GM12864 (cell line): ENCODE results near the gene TMEM59L.

Experiments used
- DNase-seq: peaks from one replicate; pipeline ENCODE4 v3.0.0-alpha.2; 2011; ENCODE audit warnings: low read depth
- H3K4me3 ChIP-seq: 2 replicates; pipeline ENCODE4 v1.5.1; 2011; ENCODE audit warnings: mild to moderate bottlenecking, low read depth, low read length, control low read depth
- TF ChIP-seq, protein P1 (sequence below): IDR thresholded peaks from 2 replicates; pipeline ENCODE4 v1.5.1; 2011; ENCODE audit warnings: low read depth, mild to moderate bottlenecking, moderate library complexity, low read length, control low read depth, inconsistent platforms; ENCODE audit errors: missing control alignments

Gene TMEM59L

DNA sequence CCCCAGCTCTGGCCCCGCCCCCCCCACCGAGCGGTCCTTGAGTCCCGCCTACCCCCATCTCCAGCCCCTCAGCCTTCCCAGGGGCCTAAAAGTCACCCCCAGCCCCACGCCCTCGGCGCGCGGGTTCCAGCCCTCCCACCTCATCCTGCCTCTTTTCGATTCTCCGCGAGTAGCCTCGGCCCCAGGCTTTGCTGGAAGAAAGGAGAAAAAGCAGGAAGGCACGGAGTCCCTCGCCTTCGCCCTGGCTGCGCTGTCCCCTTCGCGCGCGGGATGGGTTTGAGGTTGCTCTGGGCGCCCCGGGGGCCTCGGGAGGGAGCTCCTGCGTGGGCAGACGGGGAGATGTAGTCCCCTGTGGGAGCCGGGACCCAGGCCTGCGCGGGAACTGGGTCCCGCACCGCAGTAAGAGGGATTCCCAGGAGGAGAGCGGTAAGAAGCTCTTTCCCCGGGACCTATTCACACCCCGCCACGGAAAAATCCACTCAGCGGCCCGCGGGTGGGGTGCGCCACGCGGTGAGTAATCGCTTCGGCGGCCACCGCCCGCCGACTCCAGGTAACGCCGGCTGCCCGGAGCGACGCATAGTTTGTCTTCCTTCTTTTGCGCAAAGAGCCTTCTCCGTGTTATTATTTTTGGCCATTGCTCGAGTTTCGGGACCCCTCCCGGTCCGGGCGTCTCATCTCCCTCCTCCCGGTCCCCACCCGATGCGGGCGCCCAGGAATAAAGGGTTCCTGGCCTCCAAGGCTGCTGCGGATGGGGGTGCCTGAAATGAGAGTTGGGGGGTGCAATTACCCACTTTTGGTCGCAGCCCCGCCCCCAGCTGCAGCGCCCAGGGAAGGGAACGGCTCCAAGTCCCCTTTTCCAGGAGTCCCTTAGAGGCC lies 5.2 kb upstream of the TMEM59L start:
- no peak overlapping the region for H3K4me3 ChIP-seq
- TF ChIP-seq, protein P1, sequence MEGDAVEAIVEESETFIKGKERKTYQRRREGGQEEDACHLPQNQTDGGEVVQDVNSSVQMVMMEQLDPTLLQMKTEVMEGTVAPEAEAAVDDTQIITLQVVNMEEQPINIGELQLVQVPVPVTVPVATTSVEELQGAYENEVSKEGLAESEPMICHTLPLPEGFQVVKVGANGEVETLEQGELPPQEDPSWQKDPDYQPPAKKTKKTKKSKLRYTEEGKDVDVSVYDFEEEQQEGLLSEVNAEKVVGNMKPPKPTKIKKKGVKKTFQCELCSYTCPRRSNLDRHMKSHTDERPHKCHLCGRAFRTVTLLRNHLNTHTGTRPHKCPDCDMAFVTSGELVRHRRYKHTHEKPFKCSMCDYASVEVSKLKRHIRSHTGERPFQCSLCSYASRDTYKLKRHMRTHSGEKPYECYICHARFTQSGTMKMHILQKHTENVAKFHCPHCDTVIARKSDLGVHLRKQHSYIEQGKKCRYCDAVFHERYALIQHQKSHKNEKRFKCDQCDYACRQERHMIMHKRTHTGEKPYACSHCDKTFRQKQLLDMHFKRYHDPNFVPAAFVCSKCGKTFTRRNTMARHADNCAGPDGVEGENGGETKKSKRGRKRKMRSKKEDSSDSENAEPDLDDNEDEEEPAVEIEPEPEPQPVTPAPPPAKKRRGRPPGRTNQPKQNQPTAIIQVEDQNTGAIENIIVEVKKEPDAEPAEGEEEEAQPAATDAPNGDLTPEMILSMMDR: no peak
- DNase-seq: no peak

DNA sequence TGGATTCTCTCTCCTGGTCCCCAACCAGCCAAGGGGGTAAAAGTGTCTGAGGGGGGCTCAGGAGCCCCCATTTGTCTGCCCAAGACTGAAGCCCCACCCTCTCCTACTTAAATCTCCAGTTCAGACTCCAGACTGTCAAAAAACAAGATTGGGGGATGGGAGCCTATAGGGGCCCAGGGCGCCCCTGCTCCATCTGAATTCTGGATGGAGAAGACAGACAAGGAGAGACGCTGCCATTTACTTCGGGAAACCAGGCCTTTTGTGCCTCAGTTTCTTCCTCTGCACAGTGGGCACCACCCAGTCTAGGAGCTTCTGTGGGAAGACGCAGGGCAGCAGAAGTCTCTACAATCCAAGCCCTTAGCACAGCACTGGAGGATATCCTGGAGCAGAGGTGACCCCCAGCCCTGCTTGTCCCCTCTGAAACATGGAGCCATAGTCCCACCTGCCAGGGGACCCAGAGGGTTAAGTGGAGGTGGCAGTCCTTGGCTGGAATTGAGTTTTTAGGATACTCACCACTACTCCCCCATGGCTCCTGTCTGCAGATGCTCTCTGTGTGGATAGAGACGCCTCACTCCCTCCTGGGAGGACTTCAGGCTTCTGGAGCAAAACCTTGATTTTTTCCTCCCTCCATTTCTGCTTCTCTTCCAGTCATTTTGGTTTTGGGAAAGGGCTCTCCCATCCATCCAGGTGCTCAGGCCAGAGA lies 4.4 kb upstream of the TMEM59L start:
- TF ChIP-seq, protein P1: no peak
- H3K4me3 ChIP-seq: no peak overlapping the region
- DNase-seq: no peak

DNA sequence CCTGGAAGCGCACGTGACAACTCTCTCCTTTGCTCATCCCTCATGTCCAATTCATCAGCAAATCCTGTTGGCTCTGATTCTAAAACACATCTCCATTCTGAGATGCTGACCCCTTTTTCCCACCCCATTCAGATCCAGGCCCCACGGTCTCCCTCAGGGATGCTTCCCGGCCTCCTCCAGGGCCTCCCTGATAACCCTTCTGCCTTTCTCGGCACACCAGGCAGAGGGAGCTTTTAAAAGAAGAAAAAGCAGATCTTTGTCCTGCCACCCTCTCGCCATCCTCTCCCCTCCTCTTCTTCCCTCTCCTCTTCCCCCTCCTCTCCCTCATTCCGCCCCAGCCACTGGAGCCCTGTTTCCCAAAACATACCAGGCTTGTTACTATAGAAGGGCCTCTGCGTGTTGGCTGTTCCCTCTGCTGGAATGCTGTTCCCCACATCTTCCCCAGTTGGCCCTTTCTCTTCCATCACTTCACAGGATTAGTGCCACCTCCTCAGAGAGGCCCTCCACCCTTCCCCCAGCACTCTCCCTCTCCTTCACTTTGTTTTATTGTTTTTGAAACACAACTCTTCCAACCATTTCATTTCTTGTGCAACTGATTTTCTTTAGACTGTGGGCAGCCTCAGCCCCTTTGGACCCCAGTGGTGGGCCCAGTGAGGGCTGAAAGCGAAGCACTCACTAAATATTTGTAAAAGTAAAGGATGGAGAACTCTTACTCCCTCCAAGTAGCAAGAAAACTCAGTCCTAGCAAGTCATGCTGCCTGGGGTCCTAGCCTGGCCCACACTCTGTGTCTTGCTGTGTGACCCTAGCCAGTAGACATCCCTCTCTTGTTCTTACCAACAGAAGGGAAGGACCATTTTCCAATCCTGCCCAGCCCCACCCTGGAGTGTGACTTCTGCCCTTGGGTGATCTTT lies 3.6 kb upstream of the TMEM59L start:
- TF ChIP-seq, protein P1: no peak
- no peak for DNase-seq
- no peak overlapping the region for H3K4me3 ChIP-seq

DNA sequence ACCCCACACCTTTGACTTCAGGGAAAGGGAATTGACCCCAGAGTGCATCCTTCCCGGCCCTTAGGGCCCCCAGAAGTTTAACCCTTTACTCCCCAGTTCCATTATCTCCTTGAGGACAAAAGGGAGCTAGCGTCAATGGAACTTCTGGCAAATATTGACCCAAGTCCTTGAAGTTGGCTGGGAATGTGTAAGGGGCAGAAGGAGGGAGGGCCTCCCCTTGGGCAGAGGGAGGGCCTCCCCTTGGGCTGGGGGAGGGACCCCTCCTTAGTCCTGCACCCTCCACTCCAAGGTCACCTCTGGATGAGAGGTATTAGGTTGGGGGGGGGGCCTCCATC lies 3.0 kb upstream of the TMEM59L start:
- no peak for DNase-seq
- no peak overlapping the region for H3K4me3 ChIP-seq
- TF ChIP-seq, protein P1: no peak

DNA sequence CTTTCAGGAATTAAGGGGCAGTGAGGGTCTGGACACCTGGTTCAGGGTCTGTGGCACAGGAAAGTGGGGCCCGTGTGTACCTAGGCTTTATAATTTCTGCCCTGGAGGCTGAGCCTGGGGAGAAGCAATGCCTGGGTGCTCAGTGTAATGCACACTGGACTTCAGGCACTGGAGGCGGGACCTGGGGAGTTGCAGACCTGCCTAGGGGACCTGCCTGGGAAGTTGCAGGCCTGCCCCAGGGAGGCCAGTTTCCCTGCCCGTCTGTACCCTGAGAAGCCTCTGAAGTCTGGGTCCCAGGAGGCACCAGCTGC lies 2.5 kb upstream of the TMEM59L start:
- no peak for DNase-seq
- H3K4me3 ChIP-seq: no peak overlapping the region

DNA sequence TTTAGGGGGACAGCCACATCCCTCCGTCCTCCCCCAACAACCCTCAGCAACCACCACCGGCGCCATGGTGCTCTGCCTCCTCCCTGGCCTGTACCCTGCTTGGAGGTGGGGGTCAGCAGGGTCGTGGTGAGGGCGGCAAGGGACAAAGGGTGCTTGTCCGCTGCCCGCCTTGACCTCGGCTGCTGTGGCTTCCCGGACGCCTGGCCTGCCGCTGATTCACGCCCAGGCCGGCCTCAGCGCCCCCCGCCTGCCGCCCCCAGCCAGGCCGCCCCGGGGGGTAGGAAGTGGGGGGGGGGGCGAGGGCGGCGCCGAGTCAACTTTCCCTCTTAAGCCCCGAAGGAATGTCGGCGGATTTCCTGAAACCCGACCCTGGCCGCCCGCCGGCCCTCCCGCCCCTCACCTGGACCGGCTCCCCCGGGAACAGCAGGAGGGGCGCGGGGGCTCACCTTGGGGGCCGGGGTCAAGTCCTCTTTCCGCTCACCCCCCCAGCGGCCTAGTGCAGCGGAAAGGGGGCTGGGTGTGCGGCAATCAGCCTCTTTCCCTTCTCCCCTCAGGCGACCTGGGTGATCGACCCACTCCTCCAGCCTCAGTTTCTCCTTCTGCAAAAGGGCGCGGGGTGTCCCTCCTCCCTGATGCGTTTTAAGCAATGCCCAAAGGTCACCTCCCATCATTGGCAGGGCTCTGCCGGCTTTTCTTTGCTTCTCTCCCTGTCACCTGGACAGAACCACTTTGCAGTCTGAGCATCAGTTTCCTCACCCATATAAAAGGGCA lies 1.9 kb upstream of the TMEM59L start:
- TF ChIP-seq, protein P1: no peak
- DNase-seq: no peak
- H3K4me3 ChIP-seq: no peak overlapping the region

More for the DNA sequence above, 2.5 kb upstream of the TMEM59L start:
- TF ChIP-seq, protein P1: no peak
